HCT116 (cell line): Measurements from ENCODE around the gene FES.

Source experiments
- CEBPB ChIP-seq: IDR thresholded peaks from 2 replicates; pipeline ENCODE4 v1.6.1; 2012; ENCODE audit warnings: low read depth
- CTCF ChIP-seq, 3 experiments: fragments of 200-600 bp in 1 of 3; sonication (generic) in 1 of 3; IDR thresholded peaks in 2 of 3; conservative IDR thresholded peaks in 1 of 3; 2 replicates each; pipeline ENCODE4 v1.5.1; 2012 to 2017; ENCODE audit warnings: low read depth in 2 of 3, low read length in 2 of 3, antibody characterized with exemption in 1 of 3, borderline replicate concordance in 1 of 3, control low read depth in 1 of 3, mild to moderate bottlenecking in 1 of 3, mixed read lengths in 1 of 3, mixed run types in 1 of 3, moderate library complexity in 1 of 3; ENCODE audit not compliant: insufficient read depth in 1 of 3
- EGR1 ChIP-seq: IDR thresholded peaks from 2 replicates; pipeline ENCODE4 v1.6.1; 2012; ENCODE audit warnings: low read depth
- EZH2 ChIP-seq: fragments of 200-600 bp; sonication (generic); IDR thresholded peaks from 2 replicates; pipeline ENCODE4 v1.6.1; 2017; ENCODE audit warnings: antibody characterized with exemption, mixed run types
- EZH2phosphoT487 ChIP-seq: fragments of 200-600 bp; IDR thresholded peaks from 2 replicates; pipeline ENCODE4 v1.6.1; 2018; ENCODE audit warnings: antibody characterized with exemption, borderline replicate concordance
- JUND ChIP-seq: IDR thresholded peaks from 2 replicates; pipeline ENCODE4 v1.6.1; 2012
- POLR2A ChIP-seq: IDR thresholded peaks from 2 replicates; pipeline ENCODE4 v1.7.0; 2011; ENCODE audit warnings: borderline replicate concordance; ENCODE audit not compliant: insufficient read depth, insufficient read length; ENCODE audit errors: extremely low read depth
- POLR2AphosphoS5 ChIP-seq: IDR thresholded peaks from 2 replicates; pipeline ENCODE4 v1.6.1; 2011; ENCODE audit warnings: mild to moderate bottlenecking, low read depth, low read length, moderate library complexity
- RAD21 ChIP-seq: IDR thresholded peaks from 2 replicates; pipeline ENCODE4 v1.6.1; 2012; ENCODE audit warnings: low read depth, mild to moderate bottlenecking
- REST ChIP-seq: IDR thresholded peaks from 2 replicates; pipeline ENCODE4 v1.6.1; 2012; ENCODE audit warnings: low read depth
- SP1 ChIP-seq: IDR thresholded peaks from 2 replicates; pipeline ENCODE4 v1.6.1; 2012; ENCODE audit warnings: low read depth
- SRF ChIP-seq: IDR thresholded peaks from 2 replicates; pipeline ENCODE4 v1.6.1; 2012; ENCODE audit warnings: low read depth
- TCF7L2 ChIP-seq: IDR thresholded peaks from 2 replicates; pipeline ENCODE4 v1.7.0; 2011; ENCODE audit warnings: borderline replicate concordance, inconsistent platforms; ENCODE audit not compliant: insufficient read depth, insufficient read length; ENCODE audit errors: extremely low read depth
- ZNF274 ChIP-seq: fragments of 200-500 bp; sonication (Bioruptor generic); IDR thresholded peaks from 2 replicates; pipeline ENCODE4 v1.6.1; 2014; ENCODE audit warnings: mild to moderate bottlenecking, low read depth, low read length, inconsistent platforms

GRCh38 chr15:90932660-90932991, 48.3 kb downstream of the FES start:
- no peak for TF ChIP-seq RAD21
- no peak for TF ChIP-seq CTCF (IDR thresholded peaks at IDR 0.05 in 2 of 3, conservative IDR thresholded peaks at IDR 0.05 in 1 of 3; ENCODE audit: borderline replicate concordance in 1 of 3, insufficient read depth in 1 of 3, low read depth in 2 of 3, low read length in 2 of 3)
- TF ChIP-seq EZH2: no peak
- no peak for TF ChIP-seq ZNF274
- no peak for TF ChIP-seq JUND
- no peak for TF ChIP-seq TCF7L2
- no peak for TF ChIP-seq EZH2phosphoT487
- TF ChIP-seq CEBPB: no peak
- no peak for TF ChIP-seq REST
- TF ChIP-seq POLR2A: no peak
- TF ChIP-seq POLR2AphosphoS5: no peak
- no peak for TF ChIP-seq EGR1
- TF ChIP-seq SP1: no peak
- TF ChIP-seq SRF: no peak
